Measurements from ENCODE around the gene ARMC5. TPM values are rescaled to one million over a fixed set of nuclear protein-coding genes. Genes with fewer than 3 reads are reported as not detected.

Gene ARMC5
- total RNA-seq, 6 donors from 2014 or later: 6.6 to 18.9 (median 16.2) TPM

- 70 to 76% methylated on average over 10 to 17 of the region's 17 CpGs for WGBS, 2 donors
- H3K4me3 ChIP-seq: no peak overlapping the region
- H3K27ac ChIP-seq: peak overlapping the region in 1 of 4 donors; percentile 15
- H3K27me3 ChIP-seq: no peaks in the 10 kb centered on the region
- peaks cover 0 to 4% (median 0%) of the 10 kb centered on the region in 4 donors for H3K36me3 ChIP-seq
- DNase-seq (no peak), ATAC-seq (ENCODE audit: low FRiP score in 2 of 2) (no peak)
- H3K4me1 ChIP-seq: peaks cover 57 to 79% (median 69%) of the 10 kb centered on the region in 4 donors
- no peak for TF ChIP-seq POLR2A (IDR thresholded peaks at IDR 0.05)
- peak in 1 of 6 experiments; percentile 8 for TF ChIP-seq CTCF (IDR thresholded peaks at IDR 0.05)
- H3K9me3 ChIP-seq: no peaks in the 10 kb centered on the region
Measured at GRCh38 chr16:31455601-31456314, 3.5 kb upstream of the ARMC5 start.

- peaks cover 0 to 7% (median 3%) of the 10 kb centered on the region in 4 donors for H3K36me3 ChIP-seq
- 77 to 78% methylated on average over 4 to 8 of the region's 8 CpGs for WGBS, 2 donors
Measured at GRCh38 chr16:31456988-31457360, 2.3 kb upstream of the ARMC5 start.

GRCh38 chr16:31458073-31458843, 1.0 kb upstream of the ARMC5 start:
- DNase-seq (peak; percentile 76 to 93), ATAC-seq (ENCODE audit: low FRiP score in 2 of 2) (peak in 1 of 2 donors; percentile 19)
- H3K27ac ChIP-seq: peak overlapping the region; percentile 95 to 100 (median 99)
- H3K36me3 ChIP-seq: peaks cover 0 to 20% (median 10%) of the 10 kb centered on the region in 4 donors
- peak overlapping the region; percentile 49 to 95 (median 80) for H3K4me3 ChIP-seq
- no peaks in the 10 kb centered on the region for H3K9me3 ChIP-seq
- H3K4me1 ChIP-seq: peaks cover 52 to 67% (median 54%) of the 10 kb centered on the region in 4 donors
- 0 to 2% methylated on average over 12 to 42 of the region's 42 CpGs for WGBS, 2 donors
- TF ChIP-seq POLR2AphosphoS5 (IDR thresholded peaks at IDR 0.05) (peak; percentile 13 to 43), POLR2A (IDR thresholded peaks at IDR 0.05) (peak in 2 of 4 donors; percentile 17 to 31), EP300 (IDR thresholded peaks at IDR 0.05) (no peak), CTCF (IDR thresholded peaks at IDR 0.05) (peak in 2 of 6 experiments; percentile 19 to 24)
- H3K27me3 ChIP-seq: no peaks in the 10 kb centered on the region

More at GRCh38 chr16:31456988-31457360, 2.3 kb upstream of the ARMC5 start:
- TF ChIP-seq POLR2A (IDR thresholded peaks at IDR 0.05) (no peak), CTCF (IDR thresholded peaks at IDR 0.05) (no peak), EP300 (IDR thresholded peaks at IDR 0.05) (no peak), POLR2AphosphoS5 (IDR thresholded peaks at IDR 0.05) (no peak)
- DNase-seq (no peak), ATAC-seq (ENCODE audit: low FRiP score in 2 of 2) (no peak)
- Histone ChIP-seq H3K9me3 (no peaks in the 10 kb centered on the region), H3K4me1 (peaks cover 61 to 77% (median 67%) of the 10 kb centered on the region in 4 donors), H3K27me3 (no peaks in the 10 kb centered on the region), H3K4me3 (no peak overlapping the region), H3K27ac (no peak overlapping the region)

GRCh38 chr16:31459687-31460581, 633 bp downstream of the ARMC5 start:
- DNase-seq (peak; percentile 100), ATAC-seq (ENCODE audit: low FRiP score in 2 of 2) (peak; percentile 95 to 97)
- TF ChIP-seq EP300 (IDR thresholded peaks at IDR 0.05): no peak
- TF ChIP-seq POLR2AphosphoS5 (IDR thresholded peaks at IDR 0.05): peak; percentile 43 to 69
- TF ChIP-seq POLR2A (IDR thresholded peaks at IDR 0.05): peak in 1 of 4 donors; percentile 6
- no peak for TF ChIP-seq CTCF (IDR thresholded peaks at IDR 0.05)
- no peaks in the 10 kb centered on the region for H3K9me3 ChIP-seq
- peak overlapping the region; percentile 32 to 95 (median 80) for H3K4me3 ChIP-seq
- no peaks in the 10 kb centered on the region for H3K27me3 ChIP-seq
- 8 to 9% methylated on average over 21 to 25 of the region's 61 CpGs for WGBS, 2 donors
- peaks cover 0 to 37% (median 22%) of the 10 kb centered on the region in 4 donors for H3K36me3 ChIP-seq
- peak overlapping the region; percentile 95 to 100 (median 99) for H3K27ac ChIP-seq
- peaks cover 38 to 50% (median 40%) of the 10 kb centered on the region in 4 donors for H3K4me1 ChIP-seq
